Liver (tissue), 3 donors: ENCODE measurements around the gene ZC3H12C.
"Not testable (repeated sequence)": the region's sequence is repeated elsewhere in the genome, so short reads cannot be mapped to it uniquely, and the experiment has no call there.

Source experiments
- EGR1 ChIP-seq, 2 donors: IDR thresholded peaks; 2 replicates each; pipeline ENCODE4 v1.6.1; 2016 to 2018; ENCODE audit warnings: antibody characterized with exemption in 2 of 2, low read depth in 2 of 2
- GABPA ChIP-seq, 2 donors: IDR thresholded peaks in 1 of 2; conservative IDR thresholded peaks in 1 of 2; 2 replicates each; pipeline ENCODE4 v1.6.1; 2016; ENCODE audit warnings: antibody characterized with exemption in 2 of 2, mild to moderate bottlenecking in 1 of 2, moderate library complexity in 1 of 2
- RAD21 ChIP-seq, 2 donors: IDR thresholded peaks; 2 replicates each; pipeline ENCODE4 v1.6.1; 2016; ENCODE audit warnings: antibody characterized with exemption in 2 of 2, mild to moderate bottlenecking in 2 of 2
- REST ChIP-seq: IDR thresholded peaks from 2 replicates; pipeline ENCODE4 v1.6.1; 2016; ENCODE audit warnings: antibody characterized with exemption, mild to moderate bottlenecking
- RXRA ChIP-seq, 2 donors: IDR thresholded peaks; 2 replicates each; pipeline ENCODE4 v1.6.1; 2017 to 2018; ENCODE audit warnings: antibody characterized with exemption in 2 of 2, mild to moderate bottlenecking in 1 of 2
- SP1 ChIP-seq: IDR thresholded peaks from 2 replicates; pipeline ENCODE4 v1.6.1; 2018; ENCODE audit warnings: antibody characterized with exemption, mild to moderate bottlenecking
- YY1 ChIP-seq: IDR thresholded peaks from 2 replicates; pipeline ENCODE4 v1.6.1; 2016; ENCODE audit warnings: antibody characterized with exemption, mild to moderate bottlenecking
- TF ChIP-seq, protein P1 (sequence below): fragments of 150-350 bp; IDR thresholded peaks from 2 replicates; pipeline ENCODE4 v1.5.1; 2017; ENCODE audit warnings: improper control_type of control experiment, low read depth, low read length; ENCODE audit not compliant: missing input control
- TF ChIP-seq, protein P2 (sequence below): IDR thresholded peaks from 2 replicates; pipeline ENCODE4 v1.6.1; 2016; ENCODE audit warnings: antibody characterized with exemption
- TF ChIP-seq, protein P3 (sequence below): IDR thresholded peaks from 2 replicates; pipeline ENCODE4 v1.6.1; 2016; ENCODE audit warnings: antibody characterized with exemption
- donor health status: healthy.
- donor health status: healthy.

GRCh38 chr11:110209313-110209694, 116.1 kb downstream of the ZC3H12C start:
- TF ChIP-seq SP1; RXRA (IDR thresholded peaks at IDR 0.05); YY1; EGR1 (IDR thresholded peaks at IDR 0.05; ENCODE audit: low read depth in 2 of 2); REST; GABPA (IDR thresholded peaks at IDR 0.05 in 1 of 2, conservative IDR thresholded peaks at IDR 0.05 in 1 of 2); RAD21 (IDR thresholded peaks at IDR 0.05): not testable (repeated sequence)
- TF ChIP-seq, protein P1, sequence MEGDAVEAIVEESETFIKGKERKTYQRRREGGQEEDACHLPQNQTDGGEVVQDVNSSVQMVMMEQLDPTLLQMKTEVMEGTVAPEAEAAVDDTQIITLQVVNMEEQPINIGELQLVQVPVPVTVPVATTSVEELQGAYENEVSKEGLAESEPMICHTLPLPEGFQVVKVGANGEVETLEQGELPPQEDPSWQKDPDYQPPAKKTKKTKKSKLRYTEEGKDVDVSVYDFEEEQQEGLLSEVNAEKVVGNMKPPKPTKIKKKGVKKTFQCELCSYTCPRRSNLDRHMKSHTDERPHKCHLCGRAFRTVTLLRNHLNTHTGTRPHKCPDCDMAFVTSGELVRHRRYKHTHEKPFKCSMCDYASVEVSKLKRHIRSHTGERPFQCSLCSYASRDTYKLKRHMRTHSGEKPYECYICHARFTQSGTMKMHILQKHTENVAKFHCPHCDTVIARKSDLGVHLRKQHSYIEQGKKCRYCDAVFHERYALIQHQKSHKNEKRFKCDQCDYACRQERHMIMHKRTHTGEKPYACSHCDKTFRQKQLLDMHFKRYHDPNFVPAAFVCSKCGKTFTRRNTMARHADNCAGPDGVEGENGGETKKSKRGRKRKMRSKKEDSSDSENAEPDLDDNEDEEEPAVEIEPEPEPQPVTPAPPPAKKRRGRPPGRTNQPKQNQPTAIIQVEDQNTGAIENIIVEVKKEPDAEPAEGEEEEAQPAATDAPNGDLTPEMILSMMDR: not testable (repeated sequence)
- TF ChIP-seq, protein P2, sequence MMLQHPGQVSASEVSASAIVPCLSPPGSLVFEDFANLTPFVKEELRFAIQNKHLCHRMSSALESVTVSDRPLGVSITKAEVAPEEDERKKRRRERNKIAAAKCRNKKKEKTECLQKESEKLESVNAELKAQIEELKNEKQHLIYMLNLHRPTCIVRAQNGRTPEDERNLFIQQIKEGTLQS: not testable (repeated sequence)
- TF ChIP-seq, protein P3, sequence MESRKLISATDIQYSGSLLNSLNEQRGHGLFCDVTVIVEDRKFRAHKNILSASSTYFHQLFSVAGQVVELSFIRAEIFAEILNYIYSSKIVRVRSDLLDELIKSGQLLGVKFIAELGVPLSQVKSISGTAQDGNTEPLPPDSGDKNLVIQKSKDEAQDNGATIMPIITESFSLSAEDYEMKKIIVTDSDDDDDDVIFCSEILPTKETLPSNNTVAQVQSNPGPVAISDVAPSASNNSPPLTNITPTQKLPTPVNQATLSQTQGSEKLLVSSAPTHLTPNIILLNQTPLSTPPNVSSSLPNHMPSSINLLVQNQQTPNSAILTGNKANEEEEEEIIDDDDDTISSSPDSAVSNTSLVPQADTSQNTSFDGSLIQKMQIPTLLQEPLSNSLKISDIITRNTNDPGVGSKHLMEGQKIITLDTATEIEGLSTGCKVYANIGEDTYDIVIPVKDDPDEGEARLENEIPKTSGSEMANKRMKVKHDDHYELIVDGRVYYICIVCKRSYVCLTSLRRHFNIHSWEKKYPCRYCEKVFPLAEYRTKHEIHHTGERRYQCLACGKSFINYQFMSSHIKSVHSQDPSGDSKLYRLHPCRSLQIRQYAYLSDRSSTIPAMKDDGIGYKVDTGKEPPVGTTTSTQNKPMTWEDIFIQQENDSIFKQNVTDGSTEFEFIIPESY: not testable (repeated sequence)
